Measurements from ENCODE around the gene DPYSL4.

DPYSL4 gene

DNA sequence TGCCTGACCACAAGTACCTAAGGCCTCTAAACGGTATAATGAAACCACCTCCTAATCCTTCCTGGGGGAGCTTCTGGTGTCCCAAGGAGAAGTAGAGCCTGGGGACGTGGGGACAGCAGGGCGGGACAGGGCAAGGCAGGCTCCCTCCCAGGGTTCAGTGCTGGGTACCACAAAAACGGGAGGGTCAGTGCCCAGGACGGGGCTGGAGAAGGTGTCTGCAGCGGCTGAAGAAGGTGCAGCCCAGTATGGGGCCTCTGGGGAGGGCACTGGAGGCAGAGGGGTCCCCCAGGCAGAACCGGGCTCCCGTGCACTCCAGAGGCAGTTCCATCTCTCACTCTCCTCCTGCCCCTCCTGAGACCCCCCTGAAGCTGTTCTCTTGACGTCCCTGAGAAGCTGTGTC is 46.2 kb downstream of the DPYSL4 start:
- Histone ChIP-seq H4K12ac (ENCODE audit: low read depth, low read length) (no peak overlapping the region), H4K91ac (ENCODE audit: low read depth, low read length) (no peak overlapping the region), H3K27ac (ENCODE audit: low read depth, low read length) (no peak overlapping the region), H3K4me1 (ENCODE audit: control insufficient read depth in 1 of 2, insufficient read depth in 2 of 2, low read length in 2 of 2) (peaks cover 0 to 2% of the 10 kb centered on the region in 2 experiments), H3K18ac (ENCODE audit: low read length) (no peak overlapping the region), H2AFZ (ENCODE audit: insufficient read depth, low read length, poor library complexity) (no peak overlapping the region), H4K8ac (ENCODE audit: low read depth, low read length) (no peak overlapping the region), H2AK5ac (ENCODE audit: low read length) (no peak overlapping the region), H3K9me3 (ENCODE audit: insufficient read depth, low read depth, low read length) (peaks cover 3% of the 10 kb centered on the region), H3K79me1 (ENCODE audit: low read length) (no peaks in the 10 kb centered on the region), H3K79me2 (ENCODE audit: control insufficient read depth, insufficient read depth, low read length, poor library complexity) (no peaks in the 10 kb centered on the region), H2BK12ac (ENCODE audit: low read length) (no peak overlapping the region), H2BK5ac (ENCODE audit: low read depth, low read length, poor library complexity) (no peak overlapping the region), H3K14ac (ENCODE audit: low read length) (no peak overlapping the region), H3K4me2 (ENCODE audit: low read length) (no peak overlapping the region), H3K27me3 (ENCODE audit: insufficient read depth, low read length) (no peaks in the 10 kb centered on the region), H3K23ac (ENCODE audit: low read length) (no peak overlapping the region), H3K4me3 (ENCODE audit: low read depth, low read length) (no peak overlapping the region), H3K4ac (ENCODE audit: low read depth, low read length) (no peak overlapping the region), H3K9ac (ENCODE audit: low read length) (no peak overlapping the region), H3K36me3 (ENCODE audit: control insufficient read depth in 1 of 2, insufficient read depth in 2 of 2, low read length in 2 of 2) (no peaks in the 10 kb centered on the region), H2BK120ac (ENCODE audit: insufficient read depth, low read length, poor library complexity) (no peak overlapping the region)
- no peak for DNase-seq
- no CpG with 5 or more reads among the region's 9 CpGs for WGBS (ENCODE audit: extremely low coverage, insufficient coverage, insufficient read length)

DNA sequence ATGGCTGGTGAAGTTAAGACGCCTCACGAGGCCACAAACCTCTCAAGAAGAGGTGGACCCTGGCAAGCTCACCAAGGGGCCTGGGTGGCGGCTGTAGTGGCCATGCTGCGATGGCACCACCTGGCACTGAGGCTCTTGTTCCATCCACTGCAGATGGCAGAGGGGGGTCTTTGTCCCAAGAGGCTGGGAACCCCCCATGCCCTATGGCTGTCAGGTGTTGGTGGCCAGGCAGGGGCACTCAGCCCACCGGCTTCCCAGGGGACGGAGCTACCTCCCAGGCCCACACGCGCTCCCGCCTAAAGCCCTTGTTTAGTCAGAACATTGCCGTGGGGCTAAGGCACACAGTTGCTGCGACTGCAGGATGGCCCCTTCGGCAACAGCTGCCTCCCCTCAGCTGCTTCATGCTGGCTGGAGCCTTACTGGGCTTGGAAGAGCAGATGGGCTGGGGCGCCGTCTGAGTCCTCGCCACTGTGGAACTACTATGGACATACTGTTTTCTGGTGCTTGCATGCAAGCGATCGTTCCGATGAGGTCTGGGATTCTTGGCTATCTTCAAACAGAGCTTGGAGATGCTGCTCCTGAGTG is 46.8 kb downstream of the DPYSL4 start:
- peaks cover 3% of the 10 kb centered on the region for H3K9me3 ChIP-seq (ENCODE audit: insufficient read depth, low read depth, low read length)
- H3K27me3 ChIP-seq (ENCODE audit: insufficient read depth, low read length) = no peaks in the 10 kb centered on the region
- no peaks in the 10 kb centered on the region for H3K79me1 ChIP-seq (ENCODE audit: low read length)
- WGBS (ENCODE audit: extremely low coverage, insufficient coverage, insufficient read length) = no CpG with 5 or more reads among the region's 18 CpGs
- no peak overlapping the region for H3K9ac ChIP-seq (ENCODE audit: low read length)
- no peaks in the 10 kb centered on the region for H3K79me2 ChIP-seq (ENCODE audit: control insufficient read depth, insufficient read depth, low read length, poor library complexity)
- H2AFZ ChIP-seq (ENCODE audit: insufficient read depth, low read length, poor library complexity) = no peak overlapping the region
- no peak overlapping the region for H4K91ac ChIP-seq (ENCODE audit: low read depth, low read length)
- no peak overlapping the region for H2BK120ac ChIP-seq (ENCODE audit: insufficient read depth, low read length, poor library complexity)
- no peak overlapping the region for H4K8ac ChIP-seq (ENCODE audit: low read depth, low read length)
- H4K12ac ChIP-seq (ENCODE audit: low read depth, low read length) = no peak overlapping the region
- H2BK12ac ChIP-seq (ENCODE audit: low read length) = no peak overlapping the region
- DNase-seq = no peak
- H3K36me3 ChIP-seq (ENCODE audit: control insufficient read depth in 1 of 2, insufficient read depth in 2 of 2, low read length in 2 of 2) = no peaks in the 10 kb centered on the region
- H3K23ac ChIP-seq (ENCODE audit: low read length) = no peak overlapping the region
- H3K18ac ChIP-seq (ENCODE audit: low read length) = no peak overlapping the region
- H3K4me1 ChIP-seq (ENCODE audit: control insufficient read depth in 1 of 2, insufficient read depth in 2 of 2, low read length in 2 of 2) = peaks cover 3 to 6% of the 10 kb centered on the region in 2 experiments
- no peak overlapping the region for H3K4me3 ChIP-seq (ENCODE audit: low read depth, low read length)
- H3K4me2 ChIP-seq (ENCODE audit: low read length) = no peak overlapping the region
- no peak overlapping the region for H2BK5ac ChIP-seq (ENCODE audit: low read depth, low read length, poor library complexity)
- no peak overlapping the region for H3K27ac ChIP-seq (ENCODE audit: low read depth, low read length)
- no peak overlapping the region for H3K14ac ChIP-seq (ENCODE audit: low read length)
- H2AK5ac ChIP-seq (ENCODE audit: low read length) = no peak overlapping the region
- no peak overlapping the region for H3K4ac ChIP-seq (ENCODE audit: low read depth, low read length)

DNA sequence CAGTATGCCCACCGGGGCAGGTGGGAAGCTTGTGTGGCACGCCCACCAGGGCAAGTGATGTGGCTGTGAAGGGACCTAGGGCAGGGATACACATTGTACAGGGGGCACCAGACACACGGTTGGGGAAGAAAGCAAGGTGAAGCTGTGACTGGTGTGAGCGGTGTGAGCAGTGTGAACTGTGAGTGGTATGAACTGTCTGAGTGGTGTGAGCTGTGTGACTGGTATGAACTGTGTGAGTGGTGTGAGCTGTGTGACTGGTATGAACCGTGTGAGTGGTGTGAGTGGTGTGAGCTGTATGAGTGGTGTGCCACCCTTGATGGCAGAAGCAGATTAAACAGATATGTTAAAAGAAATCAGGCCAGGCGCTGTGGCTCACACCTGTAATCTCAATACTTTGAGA is 48.1 kb downstream of the DPYSL4 start:
- H4K8ac ChIP-seq (ENCODE audit: low read depth, low read length) = no peak overlapping the region
- no peak overlapping the region for H2BK120ac ChIP-seq (ENCODE audit: insufficient read depth, low read length, poor library complexity)
- H3K27me3 ChIP-seq (ENCODE audit: insufficient read depth, low read length) = no peaks in the 10 kb centered on the region
- H3K79me1 ChIP-seq (ENCODE audit: low read length) = no peaks in the 10 kb centered on the region
- no peak overlapping the region for H2BK12ac ChIP-seq (ENCODE audit: low read length)
- WGBS (ENCODE audit: extremely low coverage, insufficient coverage, insufficient read length) = no CpG with 5 or more reads among the region's 6 CpGs
- peaks cover 9 to 11% of the 10 kb centered on the region in 2 experiments for H3K4me1 ChIP-seq (ENCODE audit: control insufficient read depth in 1 of 2, insufficient read depth in 2 of 2, low read length in 2 of 2)
- no peak overlapping the region for H3K27ac ChIP-seq (ENCODE audit: low read depth, low read length)
- no peaks in the 10 kb centered on the region for H3K9me3 ChIP-seq (ENCODE audit: insufficient read depth, low read depth, low read length)
- no peak overlapping the region for H2AFZ ChIP-seq (ENCODE audit: insufficient read depth, low read length, poor library complexity)
- H3K14ac ChIP-seq (ENCODE audit: low read length) = no peak overlapping the region
- H3K9ac ChIP-seq (ENCODE audit: low read length) = no peak overlapping the region
- H3K23ac ChIP-seq (ENCODE audit: low read length) = no peak overlapping the region
- no peak overlapping the region for H4K91ac ChIP-seq (ENCODE audit: low read depth, low read length)
- H3K4me3 ChIP-seq (ENCODE audit: low read depth, low read length) = no peak overlapping the region
- H3K79me2 ChIP-seq (ENCODE audit: control insufficient read depth, insufficient read depth, low read length, poor library complexity) = no peaks in the 10 kb centered on the region
- no peak overlapping the region for H3K4me2 ChIP-seq (ENCODE audit: low read length)
- H4K12ac ChIP-seq (ENCODE audit: low read depth, low read length) = no peak overlapping the region
- no peak overlapping the region for H2AK5ac ChIP-seq (ENCODE audit: low read length)
- H2BK5ac ChIP-seq (ENCODE audit: low read depth, low read length, poor library complexity) = no peak overlapping the region
- H3K36me3 ChIP-seq (ENCODE audit: control insufficient read depth in 1 of 2, insufficient read depth in 2 of 2, low read length in 2 of 2) = no peaks in the 10 kb centered on the region
- DNase-seq = no peak
- no peak overlapping the region for H3K4ac ChIP-seq (ENCODE audit: low read depth, low read length)
- H3K18ac ChIP-seq (ENCODE audit: low read length) = no peak overlapping the region

DNA sequence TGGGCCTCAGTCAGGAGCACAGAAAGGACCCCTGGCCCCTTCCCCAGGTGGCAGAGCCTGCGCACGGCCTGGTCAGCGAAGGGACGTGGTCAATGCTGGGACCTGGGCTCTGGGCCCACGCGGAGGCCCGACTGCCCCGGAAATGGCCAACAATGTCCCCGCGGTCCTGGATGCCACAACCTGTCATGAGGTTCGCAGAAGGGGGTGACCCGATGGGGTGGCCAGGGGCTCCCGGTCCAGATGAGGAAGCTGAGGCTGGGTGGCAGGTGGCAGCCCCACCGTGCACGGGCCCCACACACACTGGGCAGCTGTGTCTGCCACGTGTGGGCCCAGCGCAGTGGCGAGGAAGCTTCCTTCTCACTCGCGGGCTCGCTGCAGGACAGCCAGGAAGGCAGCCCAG is 49.4 kb downstream of the DPYSL4 start:
- no peak overlapping the region for H2AFZ ChIP-seq (ENCODE audit: insufficient read depth, low read length, poor library complexity)
- no peak for DNase-seq
- H3K14ac ChIP-seq (ENCODE audit: low read length) = no peak overlapping the region
- no peaks in the 10 kb centered on the region for H3K9me3 ChIP-seq (ENCODE audit: insufficient read depth, low read depth, low read length)
- no peaks in the 10 kb centered on the region for H3K27me3 ChIP-seq (ENCODE audit: insufficient read depth, low read length)
- H3K4me1 ChIP-seq (ENCODE audit: control insufficient read depth in 1 of 2, insufficient read depth in 2 of 2, low read length in 2 of 2) = peaks cover 9 to 11% of the 10 kb centered on the region in 2 experiments
- no peak overlapping the region for H3K9ac ChIP-seq (ENCODE audit: low read length)
- no peak overlapping the region for H3K27ac ChIP-seq (ENCODE audit: low read depth, low read length)
- H4K91ac ChIP-seq (ENCODE audit: low read depth, low read length) = no peak overlapping the region
- H3K4me3 ChIP-seq (ENCODE audit: low read depth, low read length) = no peak overlapping the region
- WGBS (ENCODE audit: extremely low coverage, insufficient coverage, insufficient read length) = no CpG with 5 or more reads among the region's 21 CpGs
- H2BK120ac ChIP-seq (ENCODE audit: insufficient read depth, low read length, poor library complexity) = no peak overlapping the region
- H2AK5ac ChIP-seq (ENCODE audit: low read length) = no peak overlapping the region
- no peak overlapping the region for H2BK12ac ChIP-seq (ENCODE audit: low read length)
- H3K18ac ChIP-seq (ENCODE audit: low read length) = no peak overlapping the region
- no peak overlapping the region for H3K4me2 ChIP-seq (ENCODE audit: low read length)
- no peak overlapping the region for H3K23ac ChIP-seq (ENCODE audit: low read length)
- H3K79me1 ChIP-seq (ENCODE audit: low read length) = no peaks in the 10 kb centered on the region
- no peaks in the 10 kb centered on the region for H3K36me3 ChIP-seq (ENCODE audit: control insufficient read depth in 1 of 2, insufficient read depth in 2 of 2, low read length in 2 of 2)
- no peak overlapping the region for H4K12ac ChIP-seq (ENCODE audit: low read depth, low read length)
- H3K79me2 ChIP-seq (ENCODE audit: control insufficient read depth, insufficient read depth, low read length, poor library complexity) = no peaks in the 10 kb centered on the region
- no peak overlapping the region for H4K8ac ChIP-seq (ENCODE audit: low read depth, low read length)
- no peak overlapping the region for H2BK5ac ChIP-seq (ENCODE audit: low read depth, low read length, poor library complexity)
- H3K4ac ChIP-seq (ENCODE audit: low read depth, low read length) = no peak overlapping the region
